ENCODE data around the gene FRMD4A.

FRMD4A gene

GRCh38 chr10:13654118-13654830 lies 676.5 kb downstream of the FRMD4A start:
- no peak for DNase-seq

GRCh38 chr10:13652860-13653259 lies 677.9 kb downstream of the FRMD4A start:
- no peak for DNase-seq

GRCh38 chr10:13651969-13652720 lies 678.6 kb downstream of the FRMD4A start:
- peak; percentile 32 for DNase-seq

GRCh38 chr10:13650961-13651360 lies 679.8 kb downstream of the FRMD4A start:
- no peak for DNase-seq

GRCh38 chr10:13649844-13650520 lies 680.7 kb downstream of the FRMD4A start:
- DNase-seq = no peak

GRCh38 chr10:13648425-13648824 lies 682.3 kb downstream of the FRMD4A start:
- no peak for DNase-seq

GRCh38 chr10:13644866-13645265 lies 685.9 kb downstream of the FRMD4A start:
- no peak for DNase-seq

GRCh38 chr10:13643016-13643415 lies 687.7 kb downstream of the FRMD4A start:
- no peak for DNase-seq

GRCh38 chr10:13642293-13642692 lies 688.4 kb downstream of the FRMD4A start:
- no peak for DNase-seq

GRCh38 chr10:13637894-13638293 lies 692.8 kb downstream of the FRMD4A start:
- no peak for DNase-seq

GRCh38 chr10:13637303-13637856 lies 693.3 kb downstream of the FRMD4A start:
- DNase-seq = no peak

- no peak for DNase-seq
These were observed 693.9 kb downstream of the FRMD4A start for GRCh38 chr10:13636776-13637175.

- no peak for DNase-seq
These were observed 696.5 kb downstream of the FRMD4A start for GRCh38 chr10:13634207-13634606.

GRCh38 chr10:13633689-13634088 lies 697.0 kb downstream of the FRMD4A start:
- DNase-seq = no peak

GRCh38 chr10:13632884-13633440 lies 697.8 kb downstream of the FRMD4A start:
- no peak for DNase-seq

GRCh38 chr10:13632440-13632839 lies 698.3 kb downstream of the FRMD4A start:
- DNase-seq = no peak

GRCh38 chr10:13631594-13631993 lies 699.1 kb downstream of the FRMD4A start:
- no peak for DNase-seq

GRCh38 chr10:13630231-13630630 lies 700.5 kb downstream of the FRMD4A start:
- no peak for DNase-seq

GRCh38 chr10:13629116-13629515 lies 701.6 kb downstream of the FRMD4A start:
- DNase-seq = no peak

GRCh38 chr10:13628661-13629060 lies 702.1 kb downstream of the FRMD4A start:
- no peak for DNase-seq

GRCh38 chr10:13627459-13628310 lies 703.0 kb downstream of the FRMD4A start:
- no peak for DNase-seq

GRCh38 chr10:13624630-13625029 lies 706.1 kb downstream of the FRMD4A start:
- DNase-seq = no peak

Measured in activated CD4-positive, alpha-beta T cell treated with anti-CD3 and anti-CD28 coated beads for 48 hours (primary cell).